Astrocyte (in vitro differentiated cells and primary cell): ENCODE results near the gene ARID3C.

Experiments used
- CTCF ChIP-seq: IDR thresholded peaks from 2 replicates; pipeline ENCODE4 v1.5.1; 2011; ENCODE audit warnings: low read depth, mild to moderate bottlenecking, inconsistent platforms, low read length, moderate library complexity; ENCODE audit not compliant: insufficient read depth
- EZH2 ChIP-seq: IDR thresholded peaks from 2 replicates; pipeline ENCODE4 v1.6.1; 2012; ENCODE audit warnings: mild to moderate bottlenecking, low read length, inconsistent platforms; ENCODE audit not compliant: insufficient read depth

GRCh38 chr9:34576597-34577399, 52.1 kb downstream of the ARID3C start:
- TF ChIP-seq CTCF, result no peak
- TF ChIP-seq EZH2, result no peak
